H9 (cell line): ENCODE measurements around the gene RABGAP1. TPM values are rescaled to one million over a fixed set of nuclear protein-coding genes. Genes with fewer than 3 reads are reported as not detected.

ENCODE experiments used
- DNase-seq: peaks from one replicate; pipeline ENCODE4 v3.0.0-alpha.2; 2017
- H2AFZ ChIP-seq: one replicate; pipeline ENCODE4 v1.6.1; 2013; ENCODE audit warnings: mild to moderate bottlenecking, low read length, control low read depth, moderate library complexity
- H2AK5ac ChIP-seq: 2 replicates; pipeline ENCODE4 v1.6.1; 2013; ENCODE audit warnings: low read length, control low read depth, mixed read lengths; ENCODE audit not compliant: insufficient read length
- H2BK120ac ChIP-seq: one replicate; pipeline ENCODE4 v1.6.1; 2013; ENCODE audit warnings: low read depth, mild to moderate bottlenecking, low read length, control low read depth, inconsistent platforms; ENCODE audit not compliant: poor library complexity, severe bottlenecking
- H2BK12ac ChIP-seq: 2 replicates; pipeline ENCODE4 v1.6.1; 2013; ENCODE audit warnings: low read length, control low read depth, mixed read lengths, low read depth; ENCODE audit not compliant: insufficient read length
- H2BK15ac ChIP-seq: 2 replicates; pipeline ENCODE4 v1.6.1; 2013; ENCODE audit warnings: low read depth, low read length, control low read depth
- H2BK20ac ChIP-seq: one replicate; pipeline ENCODE4 v1.6.1; 2013; ENCODE audit warnings: low read depth, mild to moderate bottlenecking, low read length, control low read depth, inconsistent platforms; ENCODE audit not compliant: poor library complexity, severe bottlenecking
- H2BK5ac ChIP-seq: 2 replicates; pipeline ENCODE4 v1.6.1; 2013; ENCODE audit warnings: low read length, control low read depth, mixed read lengths; ENCODE audit not compliant: insufficient read length
- H3K14ac ChIP-seq: 2 replicates; pipeline ENCODE4 v1.6.1; 2013; ENCODE audit warnings: low read length, control low read depth; ENCODE audit not compliant: insufficient read depth
- H3K18ac ChIP-seq: 2 replicates; pipeline ENCODE4 v1.6.1; 2013; ENCODE audit warnings: low read depth, mild to moderate bottlenecking, mixed read lengths, low read length, control low read depth; ENCODE audit not compliant: insufficient read length
- H3K23ac ChIP-seq: 2 replicates; pipeline ENCODE4 v1.6.1; 2013; ENCODE audit warnings: low read length, control low read depth, mixed read lengths, low read depth; ENCODE audit not compliant: insufficient read length
- H3K23me2 ChIP-seq: 2 replicates; pipeline ENCODE4 v1.6.1; 2013; ENCODE audit warnings: low read depth, mild to moderate bottlenecking, mixed read lengths, low read length, control low read depth; ENCODE audit not compliant: insufficient read length, poor library complexity, severe bottlenecking
- H3K27ac ChIP-seq: 2 replicates; pipeline ENCODE4 v1.5.1; 2013; ENCODE audit warnings: low read length, control low read depth, mixed read lengths, low read depth; ENCODE audit not compliant: insufficient read length
- H3K27me3 ChIP-seq: 2 replicates; pipeline ENCODE4 v1.6.1; 2013; ENCODE audit warnings: low read length, control low read depth, inconsistent platforms; ENCODE audit not compliant: insufficient read depth
- H3K4ac ChIP-seq: 2 replicates; pipeline ENCODE4 v1.6.1; 2013; ENCODE audit warnings: low read depth, mild to moderate bottlenecking, control low read depth, inconsistent platforms, low read length, moderate library complexity
- H3K4me1 ChIP-seq: 2 replicates; pipeline ENCODE4 v1.6.1; 2013; ENCODE audit warnings: low read length, control low read depth, inconsistent platforms; ENCODE audit not compliant: insufficient read depth
- H3K4me2 ChIP-seq: 2 replicates; pipeline ENCODE4 v1.6.1; 2013; ENCODE audit warnings: low read length, control low read depth, mixed read lengths; ENCODE audit not compliant: insufficient read length, insufficient read depth
- H3K56ac ChIP-seq: 2 replicates; pipeline ENCODE4 v1.6.1; 2013; ENCODE audit warnings: low read depth, mild to moderate bottlenecking, mixed read lengths, low read length, control low read depth; ENCODE audit not compliant: insufficient read length
- H3K79me1 ChIP-seq: 2 replicates; pipeline ENCODE4 v1.6.1; 2013; ENCODE audit warnings: low read depth, mild to moderate bottlenecking, moderate library complexity, low read length, control low read depth, inconsistent platforms; ENCODE audit not compliant: insufficient read depth, poor library complexity, severe bottlenecking
- H3K79me2 ChIP-seq: 2 replicates; pipeline ENCODE4 v1.6.1; 2013; ENCODE audit warnings: low read length, control low read depth, inconsistent platforms; ENCODE audit not compliant: insufficient read depth
- H3K9ac ChIP-seq: 2 replicates; pipeline ENCODE4 v1.6.1; 2013; ENCODE audit warnings: low read length, control low read depth, mixed read lengths; ENCODE audit not compliant: insufficient read length; ENCODE audit errors: extremely low read depth
- H3K9me3 ChIP-seq: one replicate; pipeline ENCODE4 v1.6.1; 2013; ENCODE audit warnings: low read depth, low read length, inconsistent platforms; ENCODE audit not compliant: control insufficient read depth
- H3T11ph ChIP-seq: one replicate; pipeline ENCODE4 v1.6.1; 2013; ENCODE audit warnings: mild to moderate bottlenecking, low read length, control low read depth, inconsistent platforms
- H4K20me1 ChIP-seq: one replicate; pipeline ENCODE4 v1.6.1; 2013; ENCODE audit not compliant: control insufficient read depth, insufficient read length, insufficient read depth
- H4K5ac ChIP-seq: 2 replicates; pipeline ENCODE4 v1.6.1; 2013; ENCODE audit warnings: low read depth, mild to moderate bottlenecking, mixed read lengths, low read length, control low read depth; ENCODE audit not compliant: insufficient read length
- H4K8ac ChIP-seq: replicated peaks from 2 replicates; pipeline ENCODE4 v1.6.1; 2013; ENCODE audit warnings: low read length, control low read depth, mixed read lengths, low read depth; ENCODE audit not compliant: insufficient read length
- H4K91ac ChIP-seq: 2 replicates; pipeline ENCODE4 v1.6.1; 2013; ENCODE audit warnings: low read depth, mild to moderate bottlenecking, moderate library complexity, mixed read lengths, low read length, control low read depth; ENCODE audit not compliant: insufficient read length
- H3K27ac Mint-ChIP-seq, 3 experiments: 2 replicates in 2 of 3; 3 replicates in 1 of 3; pipeline ENCODE4 v1.8.0; 2020 to 2021; ENCODE audit warnings: mixed read lengths in 3 of 3, mild to moderate bottlenecking in 1 of 3, moderate library complexity in 1 of 3
- H3K27me3 Mint-ChIP-seq: 2 replicates; pipeline ENCODE4 v1.8.0; 2021; ENCODE audit warnings: low read depth, mild to moderate bottlenecking, moderate library complexity, mixed read lengths
- H3K36me3 Mint-ChIP-seq, 3 experiments: 2 replicates in 2 of 3; 3 replicates in 1 of 3; pipeline ENCODE4 v1.8.0; 2020 to 2021; ENCODE audit warnings: low read depth in 3 of 3, mixed read lengths in 3 of 3; ENCODE audit not compliant: insufficient read depth in 1 of 3
- H3K4me1 Mint-ChIP-seq, 2 experiments: 2 replicates each; pipeline ENCODE4 v1.8.0; 2020; ENCODE audit warnings: mixed read lengths in 2 of 2
- H3K4me3 Mint-ChIP-seq, 2 experiments: 2 replicates in 1 of 2; 3 replicates in 1 of 2; pipeline ENCODE4 v1.8.0; 2020 to 2021; ENCODE audit warnings: mild to moderate bottlenecking in 2 of 2, mixed read lengths in 2 of 2, moderate library complexity in 1 of 2
- H3K9me3 Mint-ChIP-seq, 2 experiments: 2 replicates in 1 of 2; 3 replicates in 1 of 2; pipeline ENCODE4 v1.8.0; 2020; ENCODE audit warnings: mild to moderate bottlenecking in 2 of 2, mixed read lengths in 2 of 2, moderate library complexity in 1 of 2
- WGBS: extraction: QIAGEN DNeasy Blood & Tissue Kit; methylation state at CpG from one replicate; pipeline ENCODE4 v1.1.7; 2013; ENCODE audit warnings: missing lambda C conversion rate, low lambda C conversion rate, mixed read lengths; ENCODE audit not compliant: insufficient read length; ENCODE audit errors: extremely low coverage; 5-methylcytosine and 5-hydroxymethylcytosine counted together
- total RNA-seq: library from RNA; stranded (reverse); gene quantifications from 2 replicates; pipeline ENCODE4 v1.2.1, GENCODE V29; 2021
- TF ChIP-seq, protein P1 (sequence below): fragments of 200-600 bp; sonication (generic); conservative IDR thresholded peaks from 3 replicates; pipeline ENCODE4 v1.8.0; 2021; ENCODE audit warnings: antibody characterized with exemption, mild to moderate bottlenecking

The RABGAP1 gene
- total RNA-seq, 1 experiment from 2014 or later: 31.6 TPM

- H2AK5ac ChIP-seq: no peak within 1 kb of the TSS
- H2BK20ac ChIP-seq: no peak within 1 kb of the TSS
- Mint-ChIP-seq H3K27me3 (no peaks in the 10 kb centered on the region), H3K4me3 (peak within 1 kb of the TSS; percentile 89 to 93), H3K4me1 (peaks cover 7 to 10% of the 10 kb centered on the region in 2 experiments), H3K9me3 (no peaks in the 10 kb centered on the region), H3K36me3 (peaks cover 11 to 23% (median 18%) of the 10 kb centered on the region in 3 experiments; a peak in 6 of 7 replicates), H3K27ac (peak within 1 kb of the TSS; percentile 99)
- peak; percentile 85 for DNase-seq
- H4K20me1 ChIP-seq: no peaks in the 10 kb centered on the region
- H3K23me2 ChIP-seq: peaks cover 9% of the 10 kb centered on the region
- H3K4me1 ChIP-seq: no peaks in the 10 kb centered on the region
- H2BK12ac ChIP-seq: no peak within 1 kb of the TSS
- no peak within 1 kb of the TSS for H3T11ph ChIP-seq
- peak within 1 kb of the TSS; percentile 14 for H2AFZ ChIP-seq
- no CpG with 5 or more reads among the region's 35 CpGs for WGBS
- TF ChIP-seq, protein P1, sequence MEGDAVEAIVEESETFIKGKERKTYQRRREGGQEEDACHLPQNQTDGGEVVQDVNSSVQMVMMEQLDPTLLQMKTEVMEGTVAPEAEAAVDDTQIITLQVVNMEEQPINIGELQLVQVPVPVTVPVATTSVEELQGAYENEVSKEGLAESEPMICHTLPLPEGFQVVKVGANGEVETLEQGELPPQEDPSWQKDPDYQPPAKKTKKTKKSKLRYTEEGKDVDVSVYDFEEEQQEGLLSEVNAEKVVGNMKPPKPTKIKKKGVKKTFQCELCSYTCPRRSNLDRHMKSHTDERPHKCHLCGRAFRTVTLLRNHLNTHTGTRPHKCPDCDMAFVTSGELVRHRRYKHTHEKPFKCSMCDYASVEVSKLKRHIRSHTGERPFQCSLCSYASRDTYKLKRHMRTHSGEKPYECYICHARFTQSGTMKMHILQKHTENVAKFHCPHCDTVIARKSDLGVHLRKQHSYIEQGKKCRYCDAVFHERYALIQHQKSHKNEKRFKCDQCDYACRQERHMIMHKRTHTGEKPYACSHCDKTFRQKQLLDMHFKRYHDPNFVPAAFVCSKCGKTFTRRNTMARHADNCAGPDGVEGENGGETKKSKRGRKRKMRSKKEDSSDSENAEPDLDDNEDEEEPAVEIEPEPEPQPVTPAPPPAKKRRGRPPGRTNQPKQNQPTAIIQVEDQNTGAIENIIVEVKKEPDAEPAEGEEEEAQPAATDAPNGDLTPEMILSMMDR: no peak
- peak within 1 kb of the TSS; percentile 98 for H3K14ac ChIP-seq
- no peak within 1 kb of the TSS for H2BK15ac ChIP-seq
- peak within 1 kb of the TSS; percentile 31 for H2BK5ac ChIP-seq
- peak within 1 kb of the TSS; percentile 98 for H3K27ac ChIP-seq
- no peaks in the 10 kb centered on the region for H3K27me3 ChIP-seq
- H3K4ac ChIP-seq: no peak within 1 kb of the TSS; the same call in 1 of the 2 replicates
- H3K18ac ChIP-seq: peak within 1 kb of the TSS; percentile 98
- peak within 1 kb of the TSS; percentile 27 for H4K8ac ChIP-seq
- peak within 1 kb of the TSS; percentile 6 for H3K56ac ChIP-seq
- H3K23ac ChIP-seq: no peak within 1 kb of the TSS
- H3K9ac ChIP-seq: peak within 1 kb of the TSS; percentile 99
- H2BK120ac ChIP-seq: no peak within 1 kb of the TSS
- H4K5ac ChIP-seq: peak within 1 kb of the TSS; percentile 65
- H3K9me3 ChIP-seq: no peaks in the 10 kb centered on the region
- peak within 1 kb of the TSS; percentile 71 for H3K4me2 ChIP-seq
- peaks cover 3% of the 10 kb centered on the region for H3K79me1 ChIP-seq
- peaks cover 14% of the 10 kb centered on the region; the same call in 1 of the 2 replicates for H3K79me2 ChIP-seq
- no peak within 1 kb of the TSS for H4K91ac ChIP-seq
These were observed 27.7 kb upstream of the RABGAP1 start, which contains the start of gene ZBTB6 for GRCh38 chr9:122912964-122913673. Gene ZBTB6 (minus strand): TSS chr9:122913323. CDS start chr9:122912072, 1,251 bp downstream.
